ENCODE measurements around the gene GALNT18.

- TF ChIP-seq CTCF (IDR thresholded peaks at IDR 0.05) (no peak), POLR2A (IDR thresholded peaks at IDR 0.05) (no peak)
These were observed 51.8 kb downstream of the GALNT18 start for GRCh38 chr11:11569936-11570491.
